ENCODE results near the gene DBR1. TPM values are rescaled to one million over a fixed set of nuclear protein-coding genes. Genes with fewer than 3 reads are reported as not detected.

DBR1 gene
- total and polyA plus RNA-seq, 2 donors: 11.3 to 25.8 TPM

DNA sequence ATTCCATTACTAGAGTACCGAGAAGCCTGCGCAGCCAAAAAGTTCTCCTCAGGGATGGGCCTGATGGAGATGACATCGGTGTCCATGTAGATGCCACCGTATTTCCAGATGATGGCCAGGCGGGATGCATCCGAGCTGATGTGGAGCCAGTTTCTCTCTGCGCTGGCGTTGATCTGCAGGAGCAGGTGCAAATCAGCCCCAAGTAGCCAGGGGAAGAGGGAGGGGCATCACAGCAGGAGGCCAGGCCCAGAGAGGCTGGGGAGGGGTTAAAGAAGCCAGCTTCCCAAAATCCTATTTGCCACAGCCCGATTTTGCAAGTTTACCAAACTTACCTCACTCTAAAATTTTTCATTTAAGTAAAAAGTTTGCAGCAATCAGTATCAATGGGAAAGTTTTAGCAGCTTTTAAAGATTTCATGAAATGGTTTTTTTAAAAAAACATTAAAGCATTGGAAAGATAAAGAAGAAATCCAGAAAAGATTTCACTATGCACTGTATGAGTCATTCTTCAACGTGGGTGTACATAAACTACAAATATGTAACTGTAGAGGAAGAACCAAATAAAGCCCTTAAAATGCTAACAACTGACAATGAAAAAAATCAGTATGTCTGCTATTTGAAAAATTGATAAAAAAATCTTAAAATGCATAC is 49.9 kb downstream of the DBR1 start:
- WGBS: 72% methylated on average over 10 of the region's 10 CpGs
- no peak overlapping the region for H3K4me3 ChIP-seq (ENCODE audit: low read depth, low read length)
- H3K27ac ChIP-seq (ENCODE audit: low read depth): no peak overlapping the region
- H3K4me1 ChIP-seq (ENCODE audit: insufficient read depth): no peaks in the 10 kb centered on the region
- no peaks in the 10 kb centered on the region for H3K36me3 ChIP-seq (ENCODE audit: insufficient read depth)
- DNase-seq (ENCODE audit: extremely low spot score): no peak

GRCh38 chr3:138124188-138124587 is 50.5 kb downstream of the DBR1 start:
- Histone ChIP-seq H3K4me3 (ENCODE audit: low read depth, low read length) (no peak overlapping the region), H3K36me3 (ENCODE audit: insufficient read depth) (no peaks in the 10 kb centered on the region), H3K27ac (ENCODE audit: low read depth) (no peak overlapping the region), H3K4me1 (ENCODE audit: insufficient read depth) (no peaks in the 10 kb centered on the region)
- no peak for DNase-seq (ENCODE audit: extremely low spot score)
- 88% methylated on average over 6 of the region's 6 CpGs for WGBS

DNA sequence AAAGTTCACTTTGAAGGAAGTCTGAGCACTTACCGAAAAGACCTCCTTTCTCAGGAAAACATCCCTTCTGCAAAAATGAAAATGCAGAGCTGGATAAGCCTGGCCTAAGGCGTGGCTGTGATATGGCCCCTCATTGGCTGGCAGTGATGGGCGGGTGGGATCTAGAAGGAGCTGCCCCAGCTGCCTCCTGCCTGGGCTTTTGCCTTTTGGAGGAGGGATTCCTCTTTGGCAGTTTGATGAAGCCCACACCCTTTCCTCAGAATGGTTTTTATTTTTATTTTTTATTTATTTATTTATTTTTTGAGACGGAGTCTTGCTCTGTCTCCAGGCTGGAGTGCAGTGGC is 55.3 kb downstream of the DBR1 start:
- 56% methylated on average over 4 of the region's 4 CpGs for WGBS
- H3K27ac ChIP-seq (ENCODE audit: low read depth): no peak overlapping the region
- H3K4me1 ChIP-seq (ENCODE audit: insufficient read depth): no peaks in the 10 kb centered on the region
- DNase-seq (ENCODE audit: extremely low spot score): no peak
- H3K4me3 ChIP-seq (ENCODE audit: low read depth, low read length): no peak overlapping the region
- no peaks in the 10 kb centered on the region for H3K36me3 ChIP-seq (ENCODE audit: insufficient read depth)

GRCh38 chr3:138118612-138119422 is 55.9 kb downstream of the DBR1 start:
- Histone ChIP-seq H3K36me3 (ENCODE audit: insufficient read depth) (no peaks in the 10 kb centered on the region), H3K27ac (ENCODE audit: low read depth) (no peak overlapping the region), H3K4me1 (ENCODE audit: insufficient read depth) (no peaks in the 10 kb centered on the region), H3K4me3 (ENCODE audit: low read depth, low read length) (no peak overlapping the region)
- DNase-seq (ENCODE audit: extremely low spot score): no peak
- WGBS: 33% methylated on average over 8 of the region's 8 CpGs

- Histone ChIP-seq H3K4me1 (ENCODE audit: insufficient read depth) (no peaks in the 10 kb centered on the region), H3K36me3 (ENCODE audit: insufficient read depth) (no peaks in the 10 kb centered on the region), H3K4me3 (ENCODE audit: low read depth, low read length) (peak within 1 kb of the TSS; percentile 85), H3K27ac (ENCODE audit: low read depth) (peak within 1 kb of the TSS; percentile 92)
- DNase-seq (ENCODE audit: extremely low spot score): no peak
- WGBS: under 1% methylated on average over 86 of the region's 86 CpGs
These were observed 59.4 kb downstream of the DBR1 start, which contains the start of gene DZIP1L for GRCh38 chr3:138114988-138115971. TSS of gene DZIP1L (minus strand) at chr3:138115608. CDS start at chr3:138103971, 11,637 bp downstream.

GRCh38 chr3:138114431-138114918 is 60.2 kb downstream of the DBR1 start:
- WGBS: 13% methylated on average over 9 of the region's 9 CpGs
- Histone ChIP-seq H3K36me3 (ENCODE audit: insufficient read depth) (no peaks in the 10 kb centered on the region), H3K4me1 (ENCODE audit: insufficient read depth) (no peaks in the 10 kb centered on the region), H3K27ac (ENCODE audit: low read depth) (peak overlapping the region; percentile 92), H3K4me3 (ENCODE audit: low read depth, low read length) (peak overlapping the region; percentile 85)
- DNase-seq (ENCODE audit: extremely low spot score): no peak

DNA sequence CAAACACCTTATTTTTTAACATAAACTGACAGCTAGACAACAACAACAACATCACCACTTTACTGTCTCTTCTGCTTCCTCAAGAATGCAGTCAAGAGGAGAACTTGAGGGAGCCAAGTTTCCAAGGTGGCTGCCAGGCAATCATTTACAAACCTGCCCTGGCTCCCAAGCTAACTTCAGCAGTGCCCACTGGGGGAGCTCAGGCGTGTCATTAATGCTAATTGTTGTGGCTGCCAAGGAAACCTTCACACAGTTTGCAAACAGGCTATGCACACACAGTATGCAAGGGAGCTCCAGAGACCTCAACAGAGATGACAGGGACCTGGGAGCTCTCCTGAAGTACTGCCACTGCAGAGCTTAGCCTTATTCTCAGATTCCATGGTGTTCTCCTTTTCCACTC is 61.4 kb downstream of the DBR1 start:
- H3K27ac ChIP-seq (ENCODE audit: low read depth): no peak overlapping the region
- no peak for DNase-seq (ENCODE audit: extremely low spot score)
- 74% methylated on average over 1 of the region's 1 CpG for WGBS

DNA sequence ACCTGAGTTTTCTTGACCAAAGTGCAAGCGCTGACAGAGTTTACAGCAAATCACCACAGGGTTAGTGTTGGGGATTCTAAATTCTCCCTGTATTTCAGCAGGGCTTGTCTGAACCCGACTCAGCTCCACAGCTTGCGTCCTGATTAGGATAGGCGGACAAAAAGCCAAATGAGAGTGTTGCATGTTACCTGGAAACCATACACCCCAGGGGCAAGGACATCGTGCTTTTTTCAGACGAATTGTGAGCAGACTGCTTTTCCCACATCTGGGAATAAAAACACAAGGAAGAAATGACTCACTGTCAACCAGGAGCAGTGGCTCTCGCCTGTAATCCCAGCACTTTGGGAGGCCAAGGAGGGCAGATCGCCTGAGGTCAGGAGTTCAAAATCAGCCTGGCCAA is 62.4 kb downstream of the DBR1 start:
- H3K4me3 ChIP-seq (ENCODE audit: low read depth, low read length): no peak overlapping the region
- 86% methylated on average over 8 of the region's 8 CpGs for WGBS
- no peak overlapping the region for H3K27ac ChIP-seq (ENCODE audit: low read depth)
- no peak for DNase-seq (ENCODE audit: extremely low spot score)
- no peaks in the 10 kb centered on the region for H3K4me1 ChIP-seq (ENCODE audit: insufficient read depth)
- H3K36me3 ChIP-seq (ENCODE audit: insufficient read depth): no peaks in the 10 kb centered on the region

More for the DNA sequence above, 61.4 kb downstream of the DBR1 start:
- no peak overlapping the region for H3K4me3 ChIP-seq (ENCODE audit: low read depth, low read length)
- H3K36me3 ChIP-seq (ENCODE audit: insufficient read depth): no peaks in the 10 kb centered on the region
- H3K4me1 ChIP-seq (ENCODE audit: insufficient read depth): no peaks in the 10 kb centered on the region

Other genes starting within 250 kb of the DBR1 start
- not detected for gene CLDN18, start 164.8 kb downstream of the DBR1 start, total RNA-seq
- not detected for gene CLDN18, start 164.8 kb downstream of the DBR1 start, polyA plus RNA-seq
- 54.0 TPM for gene DZIP1L, start 59.3 kb downstream of the DBR1 start, total RNA-seq
- gene DZIP1L, start 59.3 kb downstream of the DBR1 start, polyA plus RNA-seq: 7.2 TPM
- not detected for gene A4GNT, start 42.5 kb downstream of the DBR1 start, total RNA-seq
- gene A4GNT, start 42.5 kb downstream of the DBR1 start, polyA plus RNA-seq: not detected
- 83.3 TPM for gene ARMC8, start 12.4 kb upstream of the DBR1 start, total RNA-seq
- gene ARMC8, start 12.4 kb upstream of the DBR1 start, polyA plus RNA-seq: 33.0 TPM
- gene NME9, start 154.9 kb upstream of the DBR1 start, total RNA-seq: 0.16 TPM
- gene NME9, start 154.9 kb upstream of the DBR1 start, polyA plus RNA-seq: not detected
- 22.9 TPM for gene MRAS, start 173.7 kb upstream of the DBR1 start, total RNA-seq
- 58.0 TPM for gene MRAS, start 173.7 kb upstream of the DBR1 start, polyA plus RNA-seq

Measured in urinary bladder (tissue), 4 donors.